HCT116 (cell line): ENCODE data around the gene FRS2. TPM values are rescaled to one million over a fixed set of nuclear protein-coding genes. Genes with fewer than 3 reads are reported as not detected.

Source experiments
- ATAC-seq: fragments of 200-7000 bp; cut with Tn5 transposase; 2 replicates; pipeline ENCODE4 v1.9.1; 2020; ENCODE audit warnings: mild to moderate bottlenecking, moderate library complexity
- BruUV-seq: library from RNA; stranded (reverse); fragments of 400-500 nt; replicated peaks from 2 replicates; lab custom pipeline; 2021; lab: Mats Ljungman, UMichigan
- CTCF ChIA-PET: fragments of 300-600 bp; sonication (Branson Sonifier 250); formaldehyde crosslinking; loops from one replicate; lab custom pipeline; 2021; ENCODE audit warnings: antibody characterized with exemption; lab: Charles Lee
- POLR2A ChIA-PET: fragments of 300-600, 350-600 bp; sonication (Branson Sonifier 250); formaldehyde crosslinking; loops from one replicate; lab custom pipeline; 2021; ENCODE audit warnings: antibody characterized with exemption; lab: Charles Lee
- RAD21 ChIA-PET, 2 experiments: fragments of 300-600 bp; sonication (Branson Sonifier 250); formaldehyde crosslinking; loops; one replicate each; lab custom pipeline; 2023; ENCODE audit warnings: low total read pairs in 2 of 2; ENCODE audit not compliant: uncharacterized antibody in 2 of 2, unreplicated experiment in 2 of 2, low non-redundant PET in 1 of 2; lab: Charles Lee
- DNase-seq: peaks from one replicate; pipeline ENCODE4 v3.0.0-alpha.2; 2010; ENCODE audit warnings: low read depth, low spot score
- H2AFZ ChIP-seq: fragments of 200-600 bp; shearing (Covaris generic), sonication (generic); 2 replicates; pipeline ENCODE4 v1.6.1; 2017; ENCODE audit warnings: low read depth, mixed run types, mixed read lengths, antibody characterized with exemption, low read length; ENCODE audit not compliant: poor library complexity, severe bottlenecking
- H3K27ac ChIP-seq: 2 replicates; pipeline ENCODE4 v1.5.1; 2012; ENCODE audit warnings: low read depth, low read length
- H3K27me3 ChIP-seq: fragments of 200-600 bp; sonication (generic); 2 replicates; pipeline ENCODE4 v1.6.1; 2016; ENCODE audit warnings: mixed run types, low read length, mixed read lengths; ENCODE audit not compliant: insufficient read depth
- H3K36me3 ChIP-seq, 2 experiments: fragments of 200-500 bp in 1 of 2; fragments of 200-600 bp in 1 of 2; sonication (Bioruptor generic) in 1 of 2; sonication (generic) in 1 of 2; 2 replicates each; pipeline versions ENCODE4 v1.5.1 to v1.6.1; 2014 to 2016; ENCODE audit warnings: low read length in 2 of 2, inconsistent platforms in 1 of 2, mixed read lengths in 1 of 2, mixed run types in 1 of 2; ENCODE audit not compliant: insufficient read depth in 2 of 2, control insufficient read depth in 1 of 2
- H3K4me1 ChIP-seq, 2 experiments: fragments of 200-600 bp in 1 of 2; sonication (generic) in 1 of 2; 2 replicates each; pipeline versions ENCODE4 v1.5.1 to v1.6.1; 2012 to 2017; ENCODE audit warnings: low read length in 2 of 2, inconsistent platforms in 1 of 2, mild to moderate bottlenecking in 1 of 2, mixed read lengths in 1 of 2, mixed run types in 1 of 2, moderate library complexity in 1 of 2; ENCODE audit not compliant: insufficient read depth in 2 of 2, control insufficient read depth in 1 of 2
- H3K4me2 ChIP-seq: fragments of 200-600 bp; sonication (generic); 2 replicates; pipeline ENCODE4 v1.6.1; 2017; ENCODE audit warnings: mixed run types, low read length, mixed read lengths
- H3K4me3 ChIP-seq, 2 experiments: fragments of 200-600 bp in 1 of 2; sonication (generic) in 1 of 2; replicated peaks in 1 of 2; 2 replicates each; pipeline ENCODE4 v1.5.1; 2011 to 2016; ENCODE audit warnings: low read length in 2 of 2, control low read depth in 1 of 2, low read depth in 1 of 2, mild to moderate bottlenecking in 1 of 2, mixed read lengths in 1 of 2, mixed run types in 1 of 2
- H3K79me2 ChIP-seq: fragments of 200-600 bp; sonication (generic); 2 replicates; pipeline ENCODE4 v1.6.1; 2017; ENCODE audit warnings: mild to moderate bottlenecking, mixed run types, low read length, moderate library complexity, mixed read lengths; ENCODE audit not compliant: insufficient read depth
- H3K9ac ChIP-seq: fragments of 200-600 bp; sonication (generic); 2 replicates; pipeline ENCODE4 v1.6.1; 2016; ENCODE audit warnings: low read length, mixed read lengths
- H3K9me2 ChIP-seq: fragments of 200-600 bp; sonication (generic), shearing (Covaris generic); 2 replicates; pipeline ENCODE4 v1.6.1; 2017; ENCODE audit warnings: mixed run types, mild to moderate bottlenecking, moderate library complexity; ENCODE audit not compliant: insufficient read depth
- H3K9me3 ChIP-seq, 2 experiments: fragments of 200-500 bp in 1 of 2; fragments of 200-600 bp in 1 of 2; sonication (Bioruptor generic) in 1 of 2; sonication (generic) in 1 of 2; 2 replicates each; pipeline ENCODE4 v1.6.1; 2014 to 2017; ENCODE audit warnings: low read length in 2 of 2, mixed read lengths in 2 of 2, inconsistent platforms in 1 of 2, low read depth in 1 of 2, mild to moderate bottlenecking in 1 of 2, mixed run types in 1 of 2, moderate library complexity in 1 of 2; ENCODE audit not compliant: control insufficient read depth in 1 of 2, insufficient read depth in 1 of 2
- H4K20me1 ChIP-seq: fragments of 200-600 bp; sonication (generic), shearing (Covaris generic); 2 replicates; pipeline ENCODE4 v1.6.1; 2017; ENCODE audit warnings: mixed run types, mild to moderate bottlenecking, moderate library complexity; ENCODE audit not compliant: insufficient read depth
- CEBPB ChIP-seq: IDR thresholded peaks from 2 replicates; pipeline ENCODE4 v1.6.1; 2012; ENCODE audit warnings: low read depth
- EGR1 ChIP-seq: IDR thresholded peaks from 2 replicates; pipeline ENCODE4 v1.6.1; 2012; ENCODE audit warnings: low read depth
- ELF1 ChIP-seq: IDR thresholded peaks from 2 replicates; pipeline ENCODE4 v1.6.1; 2012; ENCODE audit warnings: low read depth, borderline replicate concordance
- EZH2 ChIP-seq: fragments of 200-600 bp; sonication (generic); IDR thresholded peaks from 2 replicates; pipeline ENCODE4 v1.6.1; 2017; ENCODE audit warnings: antibody characterized with exemption, mixed run types
- FOSL1 ChIP-seq: IDR thresholded peaks from 2 replicates; pipeline ENCODE4 v1.6.1; 2012; ENCODE audit warnings: low read depth
- POLR2A ChIP-seq: IDR thresholded peaks from 2 replicates; pipeline ENCODE4 v1.7.0; 2011; ENCODE audit warnings: borderline replicate concordance; ENCODE audit not compliant: insufficient read depth, insufficient read length; ENCODE audit errors: extremely low read depth
- POLR2AphosphoS5 ChIP-seq: IDR thresholded peaks from 2 replicates; pipeline ENCODE4 v1.6.1; 2011; ENCODE audit warnings: mild to moderate bottlenecking, low read depth, low read length, moderate library complexity
- SIN3A ChIP-seq: IDR thresholded peaks from 2 replicates; pipeline ENCODE4 v1.6.1; 2012; ENCODE audit warnings: low read depth
- SRF ChIP-seq: IDR thresholded peaks from 2 replicates; pipeline ENCODE4 v1.6.1; 2012; ENCODE audit warnings: low read depth
- ZFX ChIP-seq: fragments of 450-650 bp; IDR thresholded peaks from 2 replicates; pipeline ENCODE4 v1.6.1; 2017
- ZNF274 ChIP-seq: fragments of 200-500 bp; sonication (Bioruptor generic); IDR thresholded peaks from 2 replicates; pipeline ENCODE4 v1.6.1; 2014; ENCODE audit warnings: mild to moderate bottlenecking, low read depth, low read length, inconsistent platforms
- intact Hi-C: fragments of 100-400 bp; cut with micrococcal nuclease; formaldehyde crosslinking; loops from 2 replicates; pipeline ENCODE4 v1.10.0; 2022
- total RNA-seq: library from RNA; stranded (reverse); gene quantifications from one replicate; pipeline ENCODE4 v1.2.1, GENCODE V29; 2021; ENCODE audit not compliant: unreplicated experiment
- TF ChIP-seq, protein P1 (sequence below): IDR thresholded peaks from 2 replicates; pipeline ENCODE4 v1.6.1; 2012
- TF ChIP-seq, protein P2 (sequence below), 3 experiments: fragments of 200-600 bp in 1 of 3; sonication (generic) in 1 of 3; IDR thresholded peaks in 2 of 3; conservative IDR thresholded peaks in 1 of 3; 2 replicates each; pipeline ENCODE4 v1.5.1; 2012 to 2017; ENCODE audit warnings: low read depth in 2 of 3, low read length in 2 of 3, antibody characterized with exemption in 1 of 3, borderline replicate concordance in 1 of 3, control low read depth in 1 of 3, mild to moderate bottlenecking in 1 of 3, mixed read lengths in 1 of 3, mixed run types in 1 of 3, moderate library complexity in 1 of 3; ENCODE audit not compliant: insufficient read depth in 1 of 3
- TF ChIP-seq, protein P3 (sequence below): IDR thresholded peaks from 2 replicates; pipeline ENCODE4 v1.6.1; 2012

The FRS2 gene
- total RNA-seq, 1 experiment from 2014 or later, result 14.7 TPM

DNA sequence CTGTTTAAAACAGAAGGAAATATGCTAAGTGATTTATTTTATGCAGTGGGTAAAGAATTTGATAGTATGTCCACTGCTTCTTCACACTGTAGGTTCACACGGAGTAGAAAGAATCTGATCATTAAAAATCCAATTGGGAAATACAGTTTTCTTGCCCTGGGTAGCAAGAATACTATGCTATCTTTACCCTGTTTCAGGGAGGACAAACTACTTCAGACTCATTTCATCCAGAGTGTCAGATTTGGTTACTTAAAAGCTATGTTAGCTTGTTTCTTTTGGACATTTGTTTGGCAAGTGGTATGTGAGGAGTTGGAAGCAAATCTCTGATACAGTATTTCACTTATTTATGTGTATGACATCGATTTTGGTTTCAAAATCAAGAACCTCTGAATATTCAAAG is 4.3 kb downstream of the FRS2 start:
- CTCF ChIA-PET, result interaction anchor here (1.3 kb wide), 1 partner anchor 96 kb away, joined by 3 read pairs; no protein-coding TSS in a partner anchor
- POLR2A ChIA-PET, result no interaction called here
- H3K36me3 ChIP-seq, result no peaks in the 10 kb centered on the region
- H3K9ac ChIP-seq, result no peak overlapping the region
- RAD21 ChIA-PET, result no interaction called here
- H3K9me3 ChIP-seq, result no peaks in the 10 kb centered on the region
- H3K27ac ChIP-seq, result no peak overlapping the region
- no peak overlapping the region for H2AFZ ChIP-seq
- no peak for TF ChIP-seq EGR1
- no peak for TF ChIP-seq ZFX
- no peak for TF ChIP-seq FOSL1
- TF ChIP-seq, protein P1, sequence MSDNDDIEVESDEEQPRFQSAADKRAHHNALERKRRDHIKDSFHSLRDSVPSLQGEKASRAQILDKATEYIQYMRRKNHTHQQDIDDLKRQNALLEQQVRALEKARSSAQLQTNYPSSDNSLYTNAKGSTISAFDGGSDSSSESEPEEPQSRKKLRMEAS, result no peak
- TF ChIP-seq CEBPB, result no peak
- no peak for TF ChIP-seq ZNF274
- no peak for TF ChIP-seq SIN3A
- H3K4me2 ChIP-seq, result no peak overlapping the region
- BruUV-seq, result no TSS peak
- H3K79me2 ChIP-seq, result peaks cover 88% of the 10 kb centered on the region
- no peak for ATAC-seq
- intact Hi-C loops, result no loop called here
- no peak for DNase-seq
- H3K27me3 ChIP-seq, result no peaks in the 10 kb centered on the region
- no peak overlapping the region for H3K4me3 ChIP-seq
- peaks cover 19% of the 10 kb centered on the region; the same call in 1 of the 2 replicates for H4K20me1 ChIP-seq
- no peaks in the 10 kb centered on the region for H3K9me2 ChIP-seq
- peaks cover 8 to 10% of the 10 kb centered on the region in 2 experiments; a peak in 3 of 4 replicates for H3K4me1 ChIP-seq

DNA sequence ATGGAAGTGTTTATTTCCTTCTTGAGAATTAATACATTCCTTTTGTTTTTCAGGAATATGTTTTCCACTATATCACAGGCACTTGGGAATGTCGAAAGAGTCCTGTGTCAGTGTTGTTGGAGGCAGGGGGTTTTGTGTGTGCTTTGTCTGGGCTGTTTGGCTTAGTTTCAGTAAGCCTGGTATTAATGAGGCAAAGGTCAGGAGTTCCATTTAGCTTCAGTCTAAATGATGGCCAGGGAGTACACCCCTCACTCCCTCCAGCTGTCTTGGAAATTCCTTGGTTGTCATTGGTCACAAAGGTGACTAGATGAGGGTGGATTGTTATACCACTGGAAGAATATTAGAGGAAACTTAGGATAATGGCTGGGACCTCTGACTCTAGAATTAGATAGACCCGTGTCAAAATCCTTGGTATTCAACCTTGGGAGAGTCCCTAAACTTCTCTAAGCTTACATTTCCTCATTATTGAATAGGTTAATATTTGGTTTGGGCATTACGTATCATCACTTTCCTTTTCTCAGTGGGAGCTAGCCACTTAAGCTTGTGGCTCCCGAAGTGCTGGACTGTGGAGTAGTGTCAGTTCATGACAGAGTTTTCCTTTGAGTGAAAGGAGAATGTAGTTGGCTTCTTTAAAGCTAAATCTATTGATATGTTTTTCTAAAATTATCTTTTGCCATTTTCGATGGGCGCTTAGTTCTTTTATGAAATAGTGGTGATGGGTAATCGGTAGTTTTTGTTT is 5.2 kb downstream of the FRS2 start:
- H3K4me3 ChIP-seq, result no peak overlapping the region
- CTCF ChIA-PET, result interaction anchor here (1.3 kb wide), 1 partner anchor 95 kb away, joined by 3 read pairs; no protein-coding TSS in a partner anchor
- DNase-seq, result no peak
- H3K4me1 ChIP-seq, result peaks cover 8 to 10% of the 10 kb centered on the region in 2 experiments; a peak in 3 of 4 replicates
- peaks cover 97% of the 10 kb centered on the region for H3K79me2 ChIP-seq
- H3K9me3 ChIP-seq, result no peaks in the 10 kb centered on the region
- POLR2A ChIA-PET, result no interaction called here
- no peaks in the 10 kb centered on the region for H3K27me3 ChIP-seq
- no peaks in the 10 kb centered on the region for H3K36me3 ChIP-seq
- H3K9me2 ChIP-seq, result no peaks in the 10 kb centered on the region
- H2AFZ ChIP-seq, result no peak overlapping the region
- H4K20me1 ChIP-seq, result peaks cover 19% of the 10 kb centered on the region; the same call in 1 of the 2 replicates
- no peak overlapping the region for H3K9ac ChIP-seq
- no peak for ATAC-seq
- RAD21 ChIA-PET, result no interaction called here
- no peak overlapping the region for H3K27ac ChIP-seq
- H3K4me2 ChIP-seq, result no peak overlapping the region
- intact Hi-C loops, result no loop called here
- BruUV-seq, result no TSS peak
- TF ChIP-seq EZH2, result no peak
- TF ChIP-seq SRF, result no peak
- TF ChIP-seq, protein P1, result no peak
- TF ChIP-seq, protein P2, sequence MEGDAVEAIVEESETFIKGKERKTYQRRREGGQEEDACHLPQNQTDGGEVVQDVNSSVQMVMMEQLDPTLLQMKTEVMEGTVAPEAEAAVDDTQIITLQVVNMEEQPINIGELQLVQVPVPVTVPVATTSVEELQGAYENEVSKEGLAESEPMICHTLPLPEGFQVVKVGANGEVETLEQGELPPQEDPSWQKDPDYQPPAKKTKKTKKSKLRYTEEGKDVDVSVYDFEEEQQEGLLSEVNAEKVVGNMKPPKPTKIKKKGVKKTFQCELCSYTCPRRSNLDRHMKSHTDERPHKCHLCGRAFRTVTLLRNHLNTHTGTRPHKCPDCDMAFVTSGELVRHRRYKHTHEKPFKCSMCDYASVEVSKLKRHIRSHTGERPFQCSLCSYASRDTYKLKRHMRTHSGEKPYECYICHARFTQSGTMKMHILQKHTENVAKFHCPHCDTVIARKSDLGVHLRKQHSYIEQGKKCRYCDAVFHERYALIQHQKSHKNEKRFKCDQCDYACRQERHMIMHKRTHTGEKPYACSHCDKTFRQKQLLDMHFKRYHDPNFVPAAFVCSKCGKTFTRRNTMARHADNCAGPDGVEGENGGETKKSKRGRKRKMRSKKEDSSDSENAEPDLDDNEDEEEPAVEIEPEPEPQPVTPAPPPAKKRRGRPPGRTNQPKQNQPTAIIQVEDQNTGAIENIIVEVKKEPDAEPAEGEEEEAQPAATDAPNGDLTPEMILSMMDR (IDR thresholded peaks at IDR 0.05 in 2 of 3, conservative IDR thresholded peaks at IDR 0.05 in 1 of 3; ENCODE audit: borderline replicate concordance in 1 of 3, insufficient read depth in 1 of 3, low read depth in 2 of 3, low read length in 2 of 3), result no peak
- TF ChIP-seq POLR2AphosphoS5, result no peak
- TF ChIP-seq ELF1, result no peak
- TF ChIP-seq, protein P3, sequence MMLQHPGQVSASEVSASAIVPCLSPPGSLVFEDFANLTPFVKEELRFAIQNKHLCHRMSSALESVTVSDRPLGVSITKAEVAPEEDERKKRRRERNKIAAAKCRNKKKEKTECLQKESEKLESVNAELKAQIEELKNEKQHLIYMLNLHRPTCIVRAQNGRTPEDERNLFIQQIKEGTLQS, result no peak
- TF ChIP-seq POLR2A, result no peak
- no peak for TF ChIP-seq ZFX
